Body of pancreas (tissue), 4 donors: ENCODE measurements around the gene TPSB2.

Experiments used
- POLR2A ChIP-seq, 3 donors: fragments of 450-650 bp; IDR thresholded peaks; one replicate each; pipeline ENCODE4 v1.6.1; 2016; ENCODE audit warnings: antibody characterized with exemption in 3 of 3, mild to moderate bottlenecking in 2 of 3
- TF ChIP-seq, protein P1 (sequence below), 7 experiments: fragments of 450-650 bp in 4 of 7; fragments of 200-600 bp in 3 of 7; sonication (generic) in 3 of 7; IDR thresholded peaks; one replicate each; pipeline ENCODE4 v1.5.1; 2016 to 2019; ENCODE audit warnings: antibody characterized with exemption in 7 of 7

DNA sequence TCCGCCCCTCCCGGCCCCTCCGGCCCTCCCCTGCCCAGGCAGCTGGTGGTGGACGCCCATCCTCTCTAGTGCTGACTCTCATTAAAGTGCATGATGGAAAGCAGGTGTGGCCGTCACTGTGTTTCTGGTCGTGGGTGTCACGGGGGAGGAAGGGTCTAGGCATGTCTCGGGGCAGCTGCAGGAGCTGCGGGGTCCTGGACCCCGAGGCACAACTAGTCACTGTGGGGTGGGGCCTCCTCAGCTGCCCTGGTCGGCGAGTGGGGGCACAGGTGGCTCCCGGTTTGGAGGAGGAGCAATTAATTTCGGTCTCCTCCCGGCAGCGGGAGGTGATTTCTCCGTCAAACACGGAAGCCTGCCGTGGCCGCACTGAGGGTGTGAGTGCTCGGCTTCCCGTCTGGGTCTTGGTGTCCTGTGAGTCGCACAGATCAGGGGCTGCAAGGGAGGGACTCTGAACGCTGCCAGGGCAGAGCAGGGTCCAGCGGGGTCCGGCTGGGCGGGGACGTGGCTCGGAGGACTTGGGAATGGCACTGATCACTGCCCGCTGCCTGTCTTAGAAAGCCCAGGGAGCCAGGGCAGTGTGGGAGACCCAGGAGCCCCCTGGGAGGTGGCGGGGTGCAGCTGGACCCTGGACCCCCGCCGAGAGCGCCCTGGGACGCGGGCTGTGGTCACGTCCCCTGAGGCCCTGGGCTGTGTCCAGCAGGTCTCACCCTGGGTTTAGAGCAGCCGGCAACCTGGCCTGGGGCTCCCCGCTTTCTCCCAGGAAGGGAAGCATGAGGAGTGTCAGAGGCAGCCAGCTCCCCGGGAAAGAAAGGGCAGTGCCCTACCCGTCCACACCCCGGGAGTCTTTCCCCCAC is 29.1 kb upstream of the TPSB2 start:
- no peak for TF ChIP-seq POLR2A (IDR thresholded peaks at IDR 0.05)
- TF ChIP-seq, protein P1, sequence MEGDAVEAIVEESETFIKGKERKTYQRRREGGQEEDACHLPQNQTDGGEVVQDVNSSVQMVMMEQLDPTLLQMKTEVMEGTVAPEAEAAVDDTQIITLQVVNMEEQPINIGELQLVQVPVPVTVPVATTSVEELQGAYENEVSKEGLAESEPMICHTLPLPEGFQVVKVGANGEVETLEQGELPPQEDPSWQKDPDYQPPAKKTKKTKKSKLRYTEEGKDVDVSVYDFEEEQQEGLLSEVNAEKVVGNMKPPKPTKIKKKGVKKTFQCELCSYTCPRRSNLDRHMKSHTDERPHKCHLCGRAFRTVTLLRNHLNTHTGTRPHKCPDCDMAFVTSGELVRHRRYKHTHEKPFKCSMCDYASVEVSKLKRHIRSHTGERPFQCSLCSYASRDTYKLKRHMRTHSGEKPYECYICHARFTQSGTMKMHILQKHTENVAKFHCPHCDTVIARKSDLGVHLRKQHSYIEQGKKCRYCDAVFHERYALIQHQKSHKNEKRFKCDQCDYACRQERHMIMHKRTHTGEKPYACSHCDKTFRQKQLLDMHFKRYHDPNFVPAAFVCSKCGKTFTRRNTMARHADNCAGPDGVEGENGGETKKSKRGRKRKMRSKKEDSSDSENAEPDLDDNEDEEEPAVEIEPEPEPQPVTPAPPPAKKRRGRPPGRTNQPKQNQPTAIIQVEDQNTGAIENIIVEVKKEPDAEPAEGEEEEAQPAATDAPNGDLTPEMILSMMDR (IDR thresholded peaks at IDR 0.05): no peak
